GM19023 (cell line): ENCODE measurements around the gene RASSF5.
"Not testable (repeated sequence)": the region's sequence is repeated elsewhere in the genome, so short reads cannot be mapped to it uniquely, and the experiment has no call there.

Experiments used
- ATAC-seq: cut with Tn5 transposase; IDR thresholded peaks from one replicate; pipeline ENCODE4 v1.9.1; 2021; ENCODE audit warnings: mild to moderate bottlenecking, moderate library complexity; ENCODE audit not compliant: unreplicated experiment

Gene RASSF5

GRCh38 chr1:206626396-206626795 lies 119.1 kb downstream of the RASSF5 start:
- ATAC-seq, result not testable (repeated sequence)

- no peak for ATAC-seq
Measured at GRCh38 chr1:206628916-206629315, 121.6 kb downstream of the RASSF5 start.

GRCh38 chr1:206631085-206631509 lies 123.8 kb downstream of the RASSF5 start:
- no peak for ATAC-seq

- ATAC-seq, result no peak
Measured at GRCh38 chr1:206633708-206634121, 126.4 kb downstream of the RASSF5 start.

GRCh38 chr1:206634365-206635079 lies 127.2 kb downstream of the RASSF5 start:
- ATAC-seq, result no peak

- peak; percentile 93 for ATAC-seq
Measured at GRCh38 chr1:206635080-206635977, 128.0 kb downstream of the RASSF5 start, which contains the start of gene DYRK3. TSS of gene DYRK3 (plus strand) at chr1:206635536. CDS start at chr1:206635704, 168 bp downstream.

GRCh38 chr1:206635978-206636345 lies 128.6 kb downstream of the RASSF5 start:
- ATAC-seq, result no peak

GRCh38 chr1:206636671-206637070 lies 129.3 kb downstream of the RASSF5 start:
- no peak for ATAC-seq

GRCh38 chr1:206637605-206638004 lies 130.3 kb downstream of the RASSF5 start:
- ATAC-seq, result no peak
